ENCODE results near the gene IKZF5. TPM values are rescaled to one million over a fixed set of nuclear protein-coding genes. Genes with fewer than 3 reads are reported as not detected.

Gene IKZF5
- total RNA-seq, 5 donors from 2014 or later (not counting 1 experiment from before 2014, with no cell fraction given), result 22.6 to 68.1 (median 29.4) TPM

Other genes starting within 250 kb of the IKZF5 start
- gene CUZD1, start 162.9 kb downstream of the IKZF5 start, total RNA-seq, result 1 to 10 TPM; 1.2 to 4.9 (median 4.1) TPM
- gene FAM24B, start 129.2 kb downstream of the IKZF5 start, total RNA-seq, result 10 to 100 TPM; 12.7 to 18.0 (median 14.3) TPM
- not detected for gene FAM24A, start 98.2 kb downstream of the IKZF5 start, total RNA-seq
- gene C10orf88, start 54.6 kb downstream of the IKZF5 start, total RNA-seq, result 10 to 100 TPM in 3 of 5 donors, 1 to 10 TPM in 2; 7.1 to 13.2 (median 11.5) TPM
- gene PSTK, start 28.4 kb downstream of the IKZF5 start, total RNA-seq, result 10 to 100 TPM in 2 of 5 donors, 1 to 10 TPM in 3; 3.7 to 12.1 (median 5.2) TPM
- 10 to 100 TPM; 25.3 to 33.8 (median 33.0) TPM for gene ACADSB, start 211 bp upstream of the IKZF5 start, total RNA-seq
- gene HMX3, start 127.2 kb upstream of the IKZF5 start, total RNA-seq, result under 1 TPM in 1 of 5 donors, not detected in 4; 0.33 TPM
- not detected for gene HMX2, start 139.3 kb upstream of the IKZF5 start, total RNA-seq
- gene BUB3, start 145.6 kb upstream of the IKZF5 start, total RNA-seq, result 100 to 1,000 TPM; 116 to 139 (median 127) TPM

All from T-cell (primary cell).